B cell (primary cell): ENCODE measurements around the gene KAZN.

Experiments used
- EZH2 ChIP-seq: IDR thresholded peaks from 2 replicates; pipeline ENCODE4 v1.6.1; 2012; ENCODE audit warnings: borderline replicate concordance, low read depth, mild to moderate bottlenecking, moderate library complexity, low read length; ENCODE audit not compliant: insufficient read depth, poor library complexity, severe bottlenecking
- TF ChIP-seq, protein P1 (sequence below): fragments of 200-600 bp; IDR thresholded peaks from one replicate; pipeline ENCODE4 v1.8.0; 2022; ENCODE audit warnings: antibody characterized with exemption, mild to moderate bottlenecking

DNA sequence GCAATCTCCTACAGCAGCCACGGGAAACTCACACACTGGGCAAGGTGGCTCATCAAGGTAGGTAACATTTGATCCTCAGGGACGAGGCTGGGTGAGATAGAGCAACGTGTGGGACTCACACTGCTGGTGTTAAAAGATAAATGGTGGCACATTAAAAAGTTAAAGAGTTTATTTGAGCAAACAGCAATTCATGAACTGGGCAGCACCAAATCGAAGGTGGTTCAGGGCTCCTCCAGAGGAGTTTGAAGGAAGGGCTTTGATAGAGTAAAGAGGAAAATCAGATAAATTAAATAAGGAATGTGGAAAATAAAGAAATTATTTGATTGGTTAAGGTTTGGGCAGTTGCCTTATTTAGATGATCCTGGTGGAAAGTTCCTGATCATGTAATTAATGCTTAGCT lies 531.5 kb downstream of the KAZN start:
- TF ChIP-seq, protein P1, sequence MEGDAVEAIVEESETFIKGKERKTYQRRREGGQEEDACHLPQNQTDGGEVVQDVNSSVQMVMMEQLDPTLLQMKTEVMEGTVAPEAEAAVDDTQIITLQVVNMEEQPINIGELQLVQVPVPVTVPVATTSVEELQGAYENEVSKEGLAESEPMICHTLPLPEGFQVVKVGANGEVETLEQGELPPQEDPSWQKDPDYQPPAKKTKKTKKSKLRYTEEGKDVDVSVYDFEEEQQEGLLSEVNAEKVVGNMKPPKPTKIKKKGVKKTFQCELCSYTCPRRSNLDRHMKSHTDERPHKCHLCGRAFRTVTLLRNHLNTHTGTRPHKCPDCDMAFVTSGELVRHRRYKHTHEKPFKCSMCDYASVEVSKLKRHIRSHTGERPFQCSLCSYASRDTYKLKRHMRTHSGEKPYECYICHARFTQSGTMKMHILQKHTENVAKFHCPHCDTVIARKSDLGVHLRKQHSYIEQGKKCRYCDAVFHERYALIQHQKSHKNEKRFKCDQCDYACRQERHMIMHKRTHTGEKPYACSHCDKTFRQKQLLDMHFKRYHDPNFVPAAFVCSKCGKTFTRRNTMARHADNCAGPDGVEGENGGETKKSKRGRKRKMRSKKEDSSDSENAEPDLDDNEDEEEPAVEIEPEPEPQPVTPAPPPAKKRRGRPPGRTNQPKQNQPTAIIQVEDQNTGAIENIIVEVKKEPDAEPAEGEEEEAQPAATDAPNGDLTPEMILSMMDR, result no peak
- TF ChIP-seq EZH2, result no peak
